GF-D8 (cell line): ENCODE data around the gene CRIM1.

Experiments used
- DNase-seq: peaks from one replicate; lab custom pipeline; 2025; lab: John Stamatoyannopoulos, UW

Gene CRIM1

DNA sequence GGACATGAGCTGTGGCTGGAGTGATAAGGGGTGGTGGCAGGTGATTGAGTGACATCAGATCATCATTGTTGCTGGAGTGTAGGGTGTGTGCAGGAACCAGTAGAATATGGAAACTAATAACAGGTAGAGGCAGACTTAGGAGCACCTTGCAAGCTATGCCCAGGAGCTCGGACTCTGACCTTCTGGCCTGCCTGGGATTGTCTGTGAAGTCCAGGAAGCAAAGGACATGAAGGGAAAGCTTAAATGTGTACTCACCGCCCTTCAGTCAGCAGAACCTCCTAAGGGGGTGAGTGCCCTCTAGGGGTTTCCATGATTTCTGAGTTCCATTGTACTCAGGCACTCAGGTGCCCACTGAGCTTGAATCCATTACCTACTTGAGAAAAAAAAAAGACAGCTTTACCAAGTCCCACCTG, 104.2 kb downstream of the CRIM1 start:
- DNase-seq, result no peak

- no peak for DNase-seq
Observed at GRCh38 chr2:36461039-36461681, 105.6 kb downstream of the CRIM1 start.

- DNase-seq, result no peak
Observed at GRCh38 chr2:36462311-36462935, 106.8 kb downstream of the CRIM1 start.

- no peak for DNase-seq
Observed at GRCh38 chr2:36463365-36463764, 107.8 kb downstream of the CRIM1 start.

GRCh38 chr2:36464006-36464721, 108.6 kb downstream of the CRIM1 start:
- no peak for DNase-seq

- no peak for DNase-seq
Observed at GRCh38 chr2:36466135-36466534, 110.6 kb downstream of the CRIM1 start.

GRCh38 chr2:36468463-36469105, 113.0 kb downstream of the CRIM1 start:
- no peak for DNase-seq

- no peak for DNase-seq
Observed at GRCh38 chr2:36469106-36469477, 113.5 kb downstream of the CRIM1 start.

GRCh38 chr2:36469710-36470109, 114.1 kb downstream of the CRIM1 start:
- no peak for DNase-seq

DNA sequence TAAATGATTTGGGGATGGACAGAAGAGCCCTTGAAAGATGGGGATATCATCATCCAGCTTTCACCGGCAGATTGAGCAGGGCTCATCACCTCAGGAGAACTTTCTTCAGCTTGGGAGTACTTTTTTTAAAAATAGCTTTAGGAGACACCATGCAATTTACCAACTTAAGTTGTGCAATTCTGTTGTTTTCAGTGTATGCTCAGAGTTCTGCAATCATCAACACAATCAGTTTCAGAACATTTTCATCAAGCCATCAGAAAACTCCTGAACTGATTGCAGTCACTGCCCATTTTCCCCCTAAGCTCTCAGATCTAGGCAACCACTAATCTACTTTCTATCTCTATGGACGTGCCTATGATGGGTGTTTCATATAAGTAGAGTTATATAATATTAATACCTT, 117.7 kb downstream of the CRIM1 start:
- DNase-seq, result no peak

GRCh38 chr2:36476411-36476810, 120.8 kb downstream of the CRIM1 start:
- DNase-seq, result no peak

- peak; percentile 58 for DNase-seq
Observed at GRCh38 chr2:36477315-36477714, 121.7 kb downstream of the CRIM1 start.

GRCh38 chr2:36477746-36478145, 122.2 kb downstream of the CRIM1 start:
- peak; percentile 75 for DNase-seq

- DNase-seq, result peak; percentile 66
Observed at GRCh38 chr2:36478332-36478738, 122.8 kb downstream of the CRIM1 start.

DNA sequence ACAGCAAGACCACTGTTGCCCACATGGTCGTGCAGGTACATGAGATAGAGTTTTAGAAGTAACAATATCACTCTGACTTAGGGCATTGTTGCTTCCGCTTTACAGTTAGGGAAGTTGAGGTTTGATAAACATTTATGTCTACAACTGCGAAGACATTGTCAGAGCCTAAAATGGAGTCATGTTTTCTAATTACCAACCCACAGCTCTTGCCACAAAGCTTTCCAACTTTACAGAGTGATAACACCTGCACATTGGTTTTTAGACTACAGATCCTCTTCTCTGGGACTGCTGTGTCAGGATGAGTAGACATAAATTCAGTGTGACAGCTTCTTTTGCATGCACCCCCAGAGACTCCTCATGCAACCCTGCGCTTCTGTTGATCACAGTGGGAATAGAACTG, 123.4 kb downstream of the CRIM1 start:
- DNase-seq, result peak; percentile 79

- no peak for DNase-seq
Observed at GRCh38 chr2:36479406-36479805, 123.8 kb downstream of the CRIM1 start.

GRCh38 chr2:36480028-36480427, 124.5 kb downstream of the CRIM1 start:
- no peak for DNase-seq

GRCh38 chr2:36480636-36481035, 125.1 kb downstream of the CRIM1 start:
- DNase-seq, result no peak

- DNase-seq, result no peak
Observed at GRCh38 chr2:36481709-36482108, 126.1 kb downstream of the CRIM1 start.

DNA sequence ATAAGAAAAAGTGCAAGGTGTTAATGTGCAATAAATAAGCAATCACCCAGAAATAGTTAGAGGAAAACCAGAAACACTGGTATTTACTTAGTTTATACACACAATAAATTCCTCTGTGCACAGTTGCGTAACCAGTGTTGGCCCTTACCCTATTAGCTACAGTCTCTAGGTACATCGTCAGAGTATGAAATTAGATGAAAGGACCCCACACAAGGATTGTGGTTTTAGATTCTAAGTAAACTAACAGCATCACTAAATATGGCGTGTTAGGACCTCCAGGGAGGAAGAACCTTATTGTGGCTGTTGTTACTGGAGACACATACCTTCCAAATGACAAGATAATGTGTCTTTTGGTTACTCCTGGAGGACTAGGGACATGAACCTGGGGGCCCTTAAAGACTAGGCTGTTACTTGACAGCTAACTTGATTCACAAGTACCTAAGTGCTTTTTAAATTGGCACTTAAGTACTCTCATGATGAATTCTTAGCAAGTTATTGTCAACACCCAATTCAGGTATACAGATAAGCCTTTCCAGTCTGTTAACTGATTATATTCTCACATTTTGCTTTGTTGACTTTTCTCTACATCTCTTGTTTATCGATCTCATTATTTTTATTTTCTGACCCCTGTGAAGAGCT, 127.1 kb downstream of the CRIM1 start:
- no peak for DNase-seq

DNA sequence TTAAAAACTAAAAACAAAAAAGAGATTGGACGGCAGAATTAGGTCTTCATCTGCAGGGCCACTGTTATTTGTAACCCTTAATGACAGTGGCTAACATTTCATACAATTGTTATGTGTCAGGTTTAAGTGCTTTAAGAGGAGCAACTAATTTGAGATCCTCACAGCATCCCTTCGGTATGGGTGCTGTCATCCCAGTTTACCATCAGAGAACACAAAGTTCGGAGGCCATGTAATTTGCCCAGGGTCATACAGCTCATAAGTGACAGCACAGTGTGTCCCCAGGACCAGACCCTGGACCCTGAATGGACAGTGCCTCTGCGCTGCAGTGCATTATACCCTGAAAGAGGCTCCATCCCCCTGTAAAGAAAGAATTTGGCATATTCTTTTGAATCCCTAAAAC, 127.7 kb downstream of the CRIM1 start:
- no peak for DNase-seq

GRCh38 chr2:36484454-36484853, 128.9 kb downstream of the CRIM1 start:
- no peak for DNase-seq
